ENCODE measurements around the gene HS3ST1.

DNA sequence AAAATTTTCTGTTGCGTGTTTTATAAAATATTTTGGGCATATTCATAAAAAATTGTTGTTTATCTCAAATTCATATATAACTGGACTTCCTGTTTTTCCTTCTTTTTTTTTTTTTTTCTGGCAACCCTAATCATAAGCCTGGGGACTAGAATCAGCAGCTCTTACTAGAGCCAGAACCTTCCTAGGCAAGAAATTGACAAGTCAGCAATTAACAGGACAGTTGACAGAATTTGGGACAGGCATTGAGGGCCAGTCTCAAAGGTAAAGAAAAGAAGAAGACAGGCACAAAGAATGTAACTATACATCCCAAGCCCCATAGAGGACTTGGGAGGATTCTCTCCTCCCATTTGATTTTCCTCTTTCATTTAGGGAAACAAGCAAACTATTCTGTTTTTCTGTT, 35.0 kb upstream of the HS3ST1 start:
- TF ChIP-seq, protein P1, sequence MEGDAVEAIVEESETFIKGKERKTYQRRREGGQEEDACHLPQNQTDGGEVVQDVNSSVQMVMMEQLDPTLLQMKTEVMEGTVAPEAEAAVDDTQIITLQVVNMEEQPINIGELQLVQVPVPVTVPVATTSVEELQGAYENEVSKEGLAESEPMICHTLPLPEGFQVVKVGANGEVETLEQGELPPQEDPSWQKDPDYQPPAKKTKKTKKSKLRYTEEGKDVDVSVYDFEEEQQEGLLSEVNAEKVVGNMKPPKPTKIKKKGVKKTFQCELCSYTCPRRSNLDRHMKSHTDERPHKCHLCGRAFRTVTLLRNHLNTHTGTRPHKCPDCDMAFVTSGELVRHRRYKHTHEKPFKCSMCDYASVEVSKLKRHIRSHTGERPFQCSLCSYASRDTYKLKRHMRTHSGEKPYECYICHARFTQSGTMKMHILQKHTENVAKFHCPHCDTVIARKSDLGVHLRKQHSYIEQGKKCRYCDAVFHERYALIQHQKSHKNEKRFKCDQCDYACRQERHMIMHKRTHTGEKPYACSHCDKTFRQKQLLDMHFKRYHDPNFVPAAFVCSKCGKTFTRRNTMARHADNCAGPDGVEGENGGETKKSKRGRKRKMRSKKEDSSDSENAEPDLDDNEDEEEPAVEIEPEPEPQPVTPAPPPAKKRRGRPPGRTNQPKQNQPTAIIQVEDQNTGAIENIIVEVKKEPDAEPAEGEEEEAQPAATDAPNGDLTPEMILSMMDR (IDR thresholded peaks at IDR 0.05), result no peak
- TF ChIP-seq POLR2A (IDR thresholded peaks at IDR 0.05), result no peak
